Measurements from ENCODE around the gene REXO4. TPM values are rescaled to one million over a fixed set of nuclear protein-coding genes. Genes with fewer than 3 reads are reported as not detected.
"Not testable (repeated sequence)": the region's sequence is repeated elsewhere in the genome, so short reads cannot be mapped to it uniquely, and the experiment has no call there.

Gene REXO4
- polyA plus RNA-seq, 10 donors, result 27.8 to 35.3 (median 32.1) TPM

DNA sequence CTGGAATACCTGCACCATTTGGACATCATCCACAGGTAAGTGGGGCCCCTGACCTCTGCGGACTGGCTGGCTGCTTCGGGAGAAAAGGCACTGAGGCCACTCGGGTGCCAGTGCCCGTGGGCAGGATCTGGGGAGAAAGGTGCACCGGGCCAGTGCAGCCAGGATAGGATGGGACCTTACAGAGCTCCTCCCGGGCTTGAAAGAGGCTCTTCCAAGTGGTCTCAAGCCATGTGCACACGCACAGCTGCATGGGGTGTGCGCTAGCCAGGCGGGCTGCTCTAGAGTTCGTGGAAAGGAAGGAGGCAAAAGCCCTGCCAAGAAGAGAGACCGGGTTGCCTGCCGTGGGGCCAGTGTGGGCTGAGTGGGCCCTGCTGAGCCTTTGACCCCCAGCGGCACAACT, 28.2 kb downstream of the REXO4 start:
- no peak for DNase-seq

DNA sequence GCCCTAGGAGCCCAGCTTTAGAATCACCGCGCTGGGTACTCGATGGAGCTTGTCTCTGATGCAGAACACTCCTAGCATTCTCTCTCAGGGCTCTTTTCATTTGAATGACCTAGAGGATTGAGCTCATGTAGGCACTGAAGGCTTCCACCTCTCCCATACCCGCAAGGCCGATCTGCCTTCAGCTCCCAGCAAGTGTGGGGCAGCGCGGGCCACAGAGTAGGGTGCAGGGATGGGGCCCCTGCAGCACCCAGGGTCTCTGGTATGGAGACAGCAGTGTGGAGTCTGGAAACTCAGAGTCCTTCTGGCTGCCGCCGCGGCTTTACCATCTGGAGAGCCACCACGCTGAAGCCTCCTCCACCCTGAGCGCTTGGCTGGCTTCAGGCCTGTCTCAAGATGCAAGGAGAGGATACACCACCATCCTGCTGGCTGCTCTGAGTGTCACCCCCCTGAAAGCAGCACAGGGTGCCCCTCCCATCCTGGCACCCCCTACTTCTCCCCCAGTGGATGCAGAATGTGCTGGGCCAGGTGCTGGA, 28.7 kb downstream of the REXO4 start:
- DNase-seq, result no peak

- no peak for DNase-seq
These were observed 30.1 kb downstream of the REXO4 start for GRCh38 chr9:133387680-133388079.

GRCh38 chr9:133386338-133386737, 31.5 kb downstream of the REXO4 start:
- no peak for DNase-seq

DNA sequence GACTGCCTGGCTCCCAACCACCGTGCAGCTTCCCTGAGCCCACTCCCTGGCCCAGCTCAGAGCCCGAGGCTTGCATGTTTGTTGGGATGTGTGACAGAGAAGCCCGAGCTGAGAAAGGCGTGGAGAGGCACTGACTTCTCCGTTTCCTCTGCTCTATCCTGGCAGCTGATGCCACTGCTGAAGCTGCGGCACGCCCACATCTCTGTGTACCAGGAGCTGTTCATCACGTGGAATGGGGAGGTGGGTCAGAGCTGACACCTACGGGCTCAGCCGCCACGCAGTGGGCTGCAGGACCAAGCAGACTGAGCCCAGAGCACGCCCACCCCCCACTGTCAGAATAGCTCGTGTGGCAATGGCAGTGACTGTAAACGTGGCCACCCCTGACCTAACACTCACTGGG, 32.4 kb downstream of the REXO4 start:
- no peak for DNase-seq

GRCh38 chr9:133384736-133385321, 33.0 kb downstream of the REXO4 start:
- no peak for DNase-seq

DNA sequence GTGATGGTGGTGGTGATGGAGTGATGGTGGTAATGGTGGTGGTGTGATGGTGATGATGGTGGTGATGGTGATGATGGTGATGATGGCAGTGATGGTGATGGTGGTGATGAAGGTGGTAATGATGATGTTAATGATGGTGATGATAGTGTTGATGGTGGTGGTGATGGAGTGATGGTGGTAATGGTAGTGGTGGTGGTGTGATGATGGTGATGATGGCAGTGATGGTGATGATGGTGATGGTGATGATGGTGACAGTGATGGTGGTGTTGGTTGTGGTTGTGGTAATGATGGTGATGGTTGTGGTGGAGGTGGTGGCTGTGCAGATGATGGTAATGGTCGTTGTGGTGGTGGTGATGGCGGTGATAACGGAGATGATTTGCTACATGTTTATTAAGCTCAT, 34.4 kb downstream of the REXO4 start:
- DNase-seq, result no peak

DNA sequence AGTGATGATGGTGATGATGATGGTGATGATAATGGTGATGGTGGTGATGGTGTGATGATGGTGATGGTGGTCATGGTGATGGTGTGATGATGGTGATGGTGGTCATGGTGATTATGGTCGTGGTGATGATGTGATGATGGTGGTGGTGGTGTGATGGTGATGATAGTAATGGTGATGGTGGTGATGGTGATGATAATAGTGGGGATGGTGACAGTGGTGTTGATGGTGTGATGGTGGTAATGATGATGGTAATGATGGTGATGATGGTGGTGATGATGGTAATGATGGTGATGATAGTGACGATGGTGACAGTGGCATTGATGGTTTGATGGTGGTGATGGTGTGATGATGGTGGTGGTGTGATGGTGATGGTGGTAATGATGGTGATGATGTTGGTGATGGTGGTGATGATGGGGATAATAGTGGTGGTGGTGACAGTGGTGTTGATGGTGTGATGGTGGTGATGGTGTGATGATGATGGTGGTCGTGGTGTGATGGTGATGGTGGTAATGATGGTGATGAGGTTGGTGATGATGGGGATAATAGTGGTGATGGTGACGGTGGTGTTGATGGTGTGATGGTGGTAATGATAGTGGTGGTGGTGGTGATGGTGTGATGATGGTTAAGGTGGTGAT, 35.2 kb downstream of the REXO4 start:
- DNase-seq, result no peak

GRCh38 chr9:133380734-133381133, 37.1 kb downstream of the REXO4 start:
- no peak for DNase-seq

DNA sequence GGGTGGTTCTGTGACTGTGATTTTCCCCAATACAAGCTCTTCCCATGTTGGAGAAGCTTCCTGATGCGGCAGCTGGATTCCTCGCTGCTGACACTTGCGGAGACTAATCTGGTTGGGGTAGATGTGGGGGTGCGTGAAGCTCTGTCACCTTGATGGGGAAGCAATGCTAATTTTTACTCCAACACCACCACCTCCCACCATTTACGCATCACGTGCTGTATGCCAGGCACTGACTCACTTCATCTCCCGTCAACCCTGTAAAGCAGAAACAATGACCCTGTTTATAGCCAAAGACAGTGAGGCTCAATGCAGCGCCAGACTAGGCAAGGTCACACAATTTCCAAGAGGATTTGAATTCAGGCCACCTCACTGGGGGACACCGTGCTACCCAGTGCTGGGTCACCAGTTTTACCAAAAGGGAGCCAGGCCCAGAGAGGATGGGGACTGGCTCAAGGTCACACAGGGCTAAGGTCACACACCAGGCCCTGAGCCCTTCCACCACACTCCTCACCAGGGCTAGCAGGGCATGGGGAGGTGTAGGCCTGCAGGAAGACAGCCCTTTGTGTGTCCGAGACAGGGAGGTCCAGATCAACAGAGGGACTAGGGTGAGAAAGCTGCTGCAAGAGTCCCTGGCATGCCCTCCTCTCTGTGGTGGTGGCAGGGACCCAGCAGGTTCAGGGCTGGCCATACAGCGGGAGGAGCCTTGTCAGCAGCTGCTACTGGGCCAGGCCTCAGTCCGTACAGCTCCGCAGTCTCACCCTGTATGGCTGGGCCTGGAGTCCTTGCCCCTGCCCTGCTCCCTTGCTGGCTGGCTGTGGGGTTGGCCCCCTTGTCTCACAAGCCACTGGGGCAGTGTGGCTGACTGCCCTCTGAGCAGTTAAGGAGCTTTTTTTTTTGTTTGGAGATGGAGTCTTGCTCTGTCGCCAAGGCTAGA, 38.4 kb downstream of the REXO4 start:
- no peak for DNase-seq

DNA sequence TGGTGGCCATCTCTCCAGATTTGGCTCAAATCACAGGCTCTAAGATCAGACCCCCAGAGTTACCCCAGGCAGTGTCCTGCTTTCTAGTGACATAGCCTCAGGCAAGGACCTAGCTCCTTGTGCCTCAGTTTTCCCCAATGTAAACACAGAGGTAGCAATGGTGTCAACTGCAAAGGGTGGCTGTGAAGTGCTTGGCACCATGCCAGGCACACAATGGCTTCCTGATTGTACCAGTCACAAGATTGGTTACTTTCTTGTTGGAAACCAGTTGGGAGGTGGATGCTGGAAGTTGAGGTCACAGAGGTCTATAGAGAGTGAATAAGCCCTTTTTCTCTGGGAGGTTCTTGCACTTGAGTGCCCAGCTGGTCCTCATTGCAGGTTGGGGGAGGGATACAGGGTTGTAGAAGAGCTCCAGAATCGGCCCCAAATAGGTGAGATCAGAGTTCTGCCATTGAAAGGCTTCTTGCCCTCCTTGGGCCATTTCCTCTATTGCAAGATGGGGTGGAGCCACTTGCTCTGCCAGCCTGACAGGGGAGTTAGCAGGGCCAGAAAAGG, 39.3 kb downstream of the REXO4 start:
- DNase-seq, result no peak

- peak in 2 of 3 donors; percentile 31 to 37 for DNase-seq
These were observed 40.0 kb downstream of the REXO4 start for GRCh38 chr9:133377721-133378216.

DNA sequence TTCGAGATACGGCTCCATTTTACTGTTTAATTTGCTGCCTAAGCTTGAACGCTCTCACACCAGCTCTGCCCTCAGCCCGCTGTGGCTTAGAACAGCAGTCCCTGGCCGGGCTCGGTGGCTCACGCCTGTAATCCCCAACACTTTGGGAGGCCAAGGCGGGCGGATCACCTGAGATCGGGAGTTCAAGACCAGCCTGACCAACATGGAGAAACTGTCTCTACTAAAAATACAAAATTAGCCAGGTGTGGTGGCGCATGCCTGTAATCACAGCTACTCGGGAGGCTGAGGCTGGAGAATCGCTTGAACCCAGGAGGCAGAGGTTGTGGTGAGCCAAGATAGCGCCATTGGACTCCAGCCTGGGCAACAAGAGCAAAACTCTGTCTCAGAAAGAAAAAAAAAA, 40.5 kb downstream of the REXO4 start:
- not testable (repeated sequence) for DNase-seq

DNA sequence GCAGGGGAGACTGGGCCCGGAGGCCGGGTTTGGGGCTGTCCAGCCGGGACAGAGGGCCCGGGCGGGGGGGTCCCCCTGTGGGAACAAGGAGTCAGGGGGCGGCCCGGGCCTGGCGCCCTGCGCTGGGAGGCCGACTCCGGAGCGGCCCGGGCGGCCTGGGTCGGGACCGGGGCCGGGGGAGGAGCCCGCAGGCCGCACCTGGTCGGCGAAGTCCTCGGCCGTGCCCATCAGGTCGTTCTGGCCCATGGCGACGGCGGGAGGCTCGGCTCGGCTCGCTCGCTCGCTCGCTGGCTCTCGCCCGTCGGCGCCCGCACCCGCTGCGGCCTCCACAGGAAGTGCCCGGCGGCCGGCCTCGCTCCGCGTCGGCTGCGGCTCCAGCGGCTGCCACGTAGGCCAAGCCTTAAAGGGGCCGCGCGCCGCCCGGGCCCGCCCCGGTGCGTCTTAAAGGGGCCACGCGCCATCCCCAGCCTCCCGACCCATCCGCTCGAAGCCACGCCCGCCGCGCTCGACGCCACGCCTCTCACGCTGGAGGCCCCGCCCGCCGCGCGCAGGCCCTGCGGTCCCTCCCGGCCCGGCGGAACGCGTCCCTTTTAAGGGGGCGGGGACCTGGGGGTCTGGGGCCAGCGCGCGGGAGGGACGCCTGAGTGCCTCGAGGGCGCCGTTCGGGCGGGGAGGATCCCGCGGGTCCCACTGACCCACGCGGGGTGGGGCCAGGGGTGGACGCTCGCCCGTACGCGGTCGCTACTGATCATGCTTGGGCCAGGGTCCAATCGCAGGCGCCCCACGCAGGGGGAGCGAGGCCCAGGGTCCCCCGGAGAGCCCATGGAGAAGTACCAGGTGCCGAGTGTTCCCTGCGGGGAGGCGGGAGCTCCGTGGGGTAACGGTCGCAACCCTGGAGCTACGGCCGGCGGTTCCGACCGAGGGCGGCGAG, 41.8 kb downstream of the REXO4 start, which contains the start of the genes STKLD1 and SURF4:
TSS of gene STKLD1 (plus strand) at position 643 of the 931 bp plus-strand sequence. CDS start at position 751, 108 bp downstream.
TSS of gene SURF4 (minus strand) at position 337 of the 931 bp plus-strand sequence. CDS start at position 246, 91 bp downstream.
- peak; percentile 97 to 98 (median 97) for DNase-seq

DNA sequence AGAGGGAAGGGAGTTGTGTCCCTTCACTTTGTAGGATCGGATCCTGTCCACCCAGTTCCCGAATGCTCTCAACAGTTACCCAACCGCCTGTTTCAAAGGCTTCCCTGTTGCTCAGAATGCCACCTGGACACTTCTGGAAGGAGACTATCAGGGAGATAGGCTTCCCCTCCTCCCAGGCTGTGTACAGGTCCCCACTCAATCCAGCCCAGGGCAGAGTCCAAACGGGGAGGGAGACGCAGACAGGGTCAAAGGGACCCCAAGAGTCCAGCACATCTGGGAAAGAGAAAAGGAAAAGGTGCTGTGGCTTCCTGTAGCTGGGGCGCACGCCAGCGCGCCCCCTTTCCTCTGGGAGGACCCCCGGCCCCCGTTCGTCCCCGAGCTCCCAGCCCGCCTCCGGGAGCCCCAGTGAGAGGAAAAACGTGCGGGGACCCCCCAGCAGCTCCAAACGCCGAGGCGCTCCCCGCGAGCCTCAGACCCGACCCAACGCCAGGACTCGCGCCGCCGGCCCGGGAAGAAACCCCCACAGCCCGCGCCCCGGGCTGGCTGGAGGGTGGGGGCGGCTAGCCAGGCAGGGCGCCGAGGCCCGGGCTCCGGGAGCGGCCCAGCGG, 42.6 kb downstream of the REXO4 start:
- peak in 2 of 3 donors; percentile 17 to 61 for DNase-seq

DNA sequence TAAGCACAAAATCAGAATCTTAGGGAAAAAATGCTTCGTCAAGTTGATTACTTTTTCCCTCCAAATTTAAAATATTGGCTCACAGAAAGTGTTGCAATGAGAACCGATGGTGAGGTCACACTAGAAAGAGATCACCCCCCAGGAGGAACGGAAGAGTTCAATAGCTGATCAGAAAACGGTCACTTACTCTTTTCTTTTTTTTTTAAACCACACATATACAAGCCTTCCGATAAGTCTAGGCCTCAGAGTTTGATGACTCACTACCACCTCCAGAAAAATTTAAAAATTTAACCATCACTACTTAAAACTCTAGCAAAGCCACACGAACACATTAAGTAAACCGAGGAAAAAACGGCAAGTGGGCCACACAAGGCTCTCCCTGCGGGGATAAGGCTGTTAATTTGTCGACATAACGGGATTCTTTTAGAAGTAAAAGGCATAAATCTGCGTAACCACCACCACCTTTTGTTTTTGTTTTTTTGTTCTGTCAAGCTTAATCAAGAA, 43.1 kb downstream of the REXO4 start:
- peak in 1 of 3 donors; percentile 22 for DNase-seq

DNA sequence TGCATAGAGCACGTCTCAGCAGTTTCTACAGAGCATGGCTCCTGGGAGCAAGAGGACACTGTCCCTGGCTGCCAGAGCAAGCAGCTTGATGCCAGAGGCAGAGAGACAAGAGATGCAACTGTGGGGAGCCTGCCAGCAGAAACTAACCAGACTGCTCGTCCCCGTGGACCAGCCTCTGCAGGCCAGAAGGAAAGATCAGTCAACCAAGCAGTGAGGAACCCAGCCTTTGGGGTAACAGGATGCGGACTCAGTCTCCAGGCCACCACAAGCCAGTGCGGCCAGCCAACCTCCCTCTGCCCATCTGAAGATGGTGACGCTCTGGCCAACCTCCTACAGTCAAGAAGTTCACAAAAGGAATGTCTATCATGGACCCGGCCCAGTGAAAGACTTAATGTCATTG, 45.7 kb downstream of the REXO4 start:
- no peak for DNase-seq

DNA sequence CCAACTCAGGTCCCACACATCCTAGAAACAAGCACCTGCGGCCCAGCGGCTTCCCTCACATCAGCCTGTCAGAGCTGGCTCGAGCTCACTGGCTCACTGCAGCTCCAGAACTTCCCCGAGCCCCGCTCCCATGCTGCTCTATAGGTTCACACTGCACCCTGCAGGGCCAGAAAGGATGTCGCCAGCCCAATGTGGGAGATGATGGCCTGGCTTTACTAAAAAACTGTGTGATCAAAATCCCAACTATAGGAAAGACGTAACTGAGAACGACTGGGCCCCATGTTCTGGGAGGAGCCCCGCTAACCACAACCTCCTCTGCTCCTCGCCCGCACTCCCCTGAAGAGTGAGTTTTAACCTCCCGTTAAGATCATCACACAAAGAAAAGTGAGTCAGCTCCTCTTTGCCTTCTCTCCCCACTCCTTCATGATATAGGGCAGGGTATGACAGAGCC, 46.5 kb downstream of the REXO4 start:
- DNase-seq, result no peak

DNA sequence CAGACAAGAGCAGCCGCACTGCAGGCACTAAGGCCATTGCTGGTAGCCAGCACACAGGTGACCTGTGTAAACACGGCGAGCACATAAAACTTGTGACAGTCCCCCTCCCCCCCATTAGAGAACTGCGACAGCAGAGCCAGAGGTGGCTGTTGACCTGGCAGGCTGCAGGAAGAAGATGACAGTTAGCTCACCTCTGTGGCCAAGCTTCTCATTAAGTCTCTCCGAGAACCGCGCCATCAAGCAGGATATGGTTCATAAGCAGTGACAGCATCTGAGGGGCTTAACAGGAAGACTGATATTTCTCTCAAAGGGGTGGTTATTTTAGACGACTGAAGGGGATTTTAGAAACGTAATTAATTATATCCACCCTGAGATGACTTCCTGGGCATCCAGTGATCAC, 47.1 kb downstream of the REXO4 start:
- no peak for DNase-seq

DNA sequence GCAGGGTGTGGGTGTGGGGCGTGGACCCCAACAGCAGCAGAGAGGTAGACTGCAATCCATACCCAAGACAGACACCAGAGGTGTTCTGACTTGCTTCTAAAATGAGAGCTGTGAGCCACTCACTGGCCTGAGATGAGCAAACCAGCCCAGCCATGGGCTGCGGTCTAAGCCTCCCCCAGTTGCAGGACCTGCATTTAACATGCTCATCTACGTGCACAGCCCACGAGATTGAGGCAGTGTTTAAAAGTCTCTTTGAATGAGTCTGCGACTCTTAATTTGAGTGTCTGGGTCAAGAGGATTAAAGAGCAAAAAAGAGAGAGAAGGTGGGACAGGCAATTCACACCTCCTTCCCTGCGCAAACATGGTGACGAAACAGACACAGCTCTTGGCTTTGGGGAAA, 47.9 kb downstream of the REXO4 start:
- DNase-seq, result no peak

Data from muscle of back (tissue), 11 donors.